ENCODE results near the gene POLR3B.

DNA sequence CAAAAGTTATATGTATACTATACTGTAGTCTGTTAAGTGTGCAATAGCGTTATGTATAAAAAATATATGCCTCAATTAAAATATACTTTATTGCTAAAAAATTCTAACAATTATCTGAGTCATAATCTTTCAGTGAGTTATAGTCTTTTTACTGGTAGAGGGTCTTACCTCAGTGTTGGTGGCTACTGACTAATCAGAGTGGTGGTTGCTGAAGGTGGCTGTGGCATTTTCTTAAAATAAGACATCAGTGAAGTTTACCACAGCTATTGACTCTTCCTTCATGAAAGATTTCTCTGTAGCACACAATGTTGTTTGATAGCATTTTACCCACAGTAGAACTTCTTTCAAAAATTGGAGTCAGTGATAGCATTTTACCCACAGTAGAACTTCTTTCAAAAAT lies 23.4 kb downstream of the POLR3B start:
- TF ChIP-seq, protein P1, sequence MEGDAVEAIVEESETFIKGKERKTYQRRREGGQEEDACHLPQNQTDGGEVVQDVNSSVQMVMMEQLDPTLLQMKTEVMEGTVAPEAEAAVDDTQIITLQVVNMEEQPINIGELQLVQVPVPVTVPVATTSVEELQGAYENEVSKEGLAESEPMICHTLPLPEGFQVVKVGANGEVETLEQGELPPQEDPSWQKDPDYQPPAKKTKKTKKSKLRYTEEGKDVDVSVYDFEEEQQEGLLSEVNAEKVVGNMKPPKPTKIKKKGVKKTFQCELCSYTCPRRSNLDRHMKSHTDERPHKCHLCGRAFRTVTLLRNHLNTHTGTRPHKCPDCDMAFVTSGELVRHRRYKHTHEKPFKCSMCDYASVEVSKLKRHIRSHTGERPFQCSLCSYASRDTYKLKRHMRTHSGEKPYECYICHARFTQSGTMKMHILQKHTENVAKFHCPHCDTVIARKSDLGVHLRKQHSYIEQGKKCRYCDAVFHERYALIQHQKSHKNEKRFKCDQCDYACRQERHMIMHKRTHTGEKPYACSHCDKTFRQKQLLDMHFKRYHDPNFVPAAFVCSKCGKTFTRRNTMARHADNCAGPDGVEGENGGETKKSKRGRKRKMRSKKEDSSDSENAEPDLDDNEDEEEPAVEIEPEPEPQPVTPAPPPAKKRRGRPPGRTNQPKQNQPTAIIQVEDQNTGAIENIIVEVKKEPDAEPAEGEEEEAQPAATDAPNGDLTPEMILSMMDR (IDR thresholded peaks at IDR 0.05): no peak
- TF ChIP-seq POLR2A (IDR thresholded peaks at IDR 0.05): no peak

Measured in testis (tissue), 2 donors.